HepG2 (cell line): ENCODE data around the gene SPRYD3. TPM values are rescaled to one million over a fixed set of nuclear protein-coding genes. Genes with fewer than 3 reads are reported as not detected.

ENCODE experiments used
- CHCHD3 ChIP-seq: sonication (generic); formaldehyde crosslinking; IDR thresholded peaks from 2 replicates; pipeline ENCODE4 v1.8.0; 2022; ENCODE audit warnings: mild to moderate bottlenecking, missing genetic modification reagents, moderate library complexity
- FLYWCH1 ChIP-seq: sonication (generic); formaldehyde crosslinking; IDR thresholded peaks from 2 replicates; pipeline ENCODE4 v1.8.1; 2023; ENCODE audit warnings: mild to moderate bottlenecking, missing genetic modification reagents
- GATAD1 ChIP-seq: IDR thresholded peaks from 2 replicates; pipeline ENCODE4 v1.6.1; 2016; ENCODE audit warnings: missing genetic modification reagents, missing compliant biosample characterization
- HCFC1 ChIP-seq: fragments of 150-350 bp; IDR thresholded peaks from 2 replicates; pipeline ENCODE4 v1.6.1; 2014; ENCODE audit warnings: low read depth, low read length
- HES4 ChIP-seq: sonication (generic); formaldehyde crosslinking; IDR thresholded peaks from 2 replicates; pipeline ENCODE4 v1.9.0; 2021; ENCODE audit warnings: mild to moderate bottlenecking, missing genetic modification reagents, borderline replicate concordance
- HOXA3 ChIP-seq: sonication (generic); formaldehyde crosslinking; IDR thresholded peaks from 2 replicates; pipeline ENCODE4 v1.5.0; 2020; ENCODE audit warnings: missing genetic modification reagents
- MAZ ChIP-seq, 2 experiments: sonication (generic) in 1 of 2; formaldehyde crosslinking in 1 of 2; IDR thresholded peaks; 2 replicates each; pipeline versions ENCODE4 v1.5.0 to v1.6.1; 2012 to 2020; ENCODE audit warnings: low read depth in 2 of 2, mild to moderate bottlenecking in 2 of 2, borderline replicate concordance in 1 of 2, improper control_type of control experiment in 1 of 2, low read length in 1 of 2, missing genetic modification reagents in 1 of 2, moderate library complexity in 1 of 2
- MEF2D ChIP-seq: sonication (generic); formaldehyde crosslinking; IDR thresholded peaks from 2 replicates; pipeline ENCODE4 v1.5.1; 2020; ENCODE audit warnings: mild to moderate bottlenecking, missing genetic modification reagents
- NFIC ChIP-seq: IDR thresholded peaks from 2 replicates; pipeline ENCODE4 v1.6.1; 2012; ENCODE audit warnings: mild to moderate bottlenecking, low read length, inconsistent platforms
- RARA ChIP-seq: IDR thresholded peaks from 2 replicates; pipeline ENCODE4 v1.6.1; 2016; ENCODE audit warnings: missing genetic modification reagents, missing compliant biosample characterization
- TFE3 ChIP-seq: IDR thresholded peaks from 2 replicates; pipeline ENCODE4 v1.6.1; 2016
- ZNF121 ChIP-seq: sonication (generic); formaldehyde crosslinking; IDR thresholded peaks from 2 replicates; pipeline ENCODE4 v1.5.0; 2020; ENCODE audit warnings: mild to moderate bottlenecking, missing genetic modification reagents
- ZNF136 ChIP-seq: sonication (generic); formaldehyde crosslinking; IDR thresholded peaks from 2 replicates; pipeline ENCODE4 v1.8.1; 2022; ENCODE audit warnings: low read depth, mild to moderate bottlenecking, moderate library complexity, missing genetic modification reagents
- ZNF468 ChIP-seq: sonication (generic); formaldehyde crosslinking; IDR thresholded peaks from 2 replicates; pipeline ENCODE4 v1.8.0; 2022; ENCODE audit warnings: mild to moderate bottlenecking, moderate library complexity, missing genetic modification reagents
- polyA plus RNA-seq, 8 experiments: library from polyadenylated mRNA; depleted of rRNA in 3 of 8; stranded (reverse) in 7 of 8; unstranded in 1 of 8; fragments of >200 nt; fragmentation: Illumina TruSeq in 4 of 8; extraction: Trizol in 4 of 8; gene quantifications; 2 replicates each; pipeline versions ENCODE4 v1.2.1 to v1.2.3, GENCODE V29; 2011 to 2016; ENCODE audit warnings: low read depth in 4 of 8, missing spikeins in 1 of 8, mixed read lengths in 1 of 8; ENCODE audit not compliant: insufficient read depth in 1 of 8
- total RNA-seq, 5 experiments: library from RNA; depleted of rRNA; stranded (reverse); fragments of >200 nt; fragmentation: Illumina TruSeq; extraction: Trizol; gene quantifications; 2 replicates each; pipeline ENCODE4 v1.2.3, GENCODE V29; 2016; ENCODE audit warnings: low read depth in 1 of 5
- TF ChIP-seq, protein P1 (sequence below): sonication (generic); formaldehyde crosslinking; IDR thresholded peaks from 2 replicates; pipeline ENCODE4 v1.8.0; 2022; ENCODE audit warnings: missing genetic modification reagents, mild to moderate bottlenecking, moderate library complexity, borderline replicate concordance
- TF ChIP-seq, protein P2 (sequence below): IDR thresholded peaks from 2 replicates; pipeline ENCODE4 v1.4.0; 2020; ENCODE audit warnings: mild to moderate bottlenecking, missing genetic modification reagents
- TF ChIP-seq, protein P3 (sequence below): fragments of 450-650 bp; IDR thresholded peaks from 2 replicates; pipeline ENCODE4 v1.6.1; 2016
- TF ChIP-seq, protein P4 (sequence below): sonication (generic); formaldehyde crosslinking; IDR thresholded peaks from 2 replicates; pipeline ENCODE4 v1.4.0; 2020; ENCODE audit warnings: missing genetic modification reagents

SPRYD3 gene
- total and polyA plus RNA-seq, 2 of the 13 experiments (the other 11 are each of a cell fraction or from before 2014, with no cell fraction given), result 9.0 to 9.2 TPM

DNA sequence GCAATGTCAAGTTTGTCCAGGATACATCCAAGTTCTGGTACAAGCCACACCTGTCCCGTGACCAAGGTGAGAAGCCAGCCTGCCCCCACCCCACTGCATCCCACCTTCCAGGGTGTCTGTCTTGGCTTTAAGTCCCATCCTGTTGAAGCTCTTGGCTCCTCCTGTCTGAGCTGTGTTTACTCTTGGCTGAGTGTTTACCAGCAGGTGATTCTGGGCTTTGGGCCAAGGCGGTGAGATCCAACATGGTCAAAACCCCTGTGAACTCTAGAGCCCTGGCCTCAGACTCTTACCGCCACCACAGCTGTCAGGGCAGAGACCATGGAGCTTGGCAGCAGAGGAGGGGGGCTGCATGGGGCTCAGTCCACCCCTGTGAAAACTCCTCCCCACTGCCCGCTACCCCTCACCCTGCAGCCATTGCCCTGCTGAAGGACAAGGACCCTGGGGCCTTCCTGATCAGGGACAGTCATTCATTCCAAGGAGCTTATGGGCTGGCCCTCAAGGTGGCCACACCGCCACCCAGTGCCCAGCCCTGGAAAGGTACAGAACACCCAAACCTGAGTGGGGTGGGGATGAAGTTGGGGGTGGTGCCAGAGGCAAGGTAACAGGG lies 17.7 kb downstream of the SPRYD3 start (continued):
- TF ChIP-seq HOXA3 (peak; percentile 67; the same call in 1 of the 2 replicates), ZNF136 (CRISPR knock-in tag) (no peak), MEF2D (CRISPR knock-in tag) (peak; percentile 50; the same call in 1 of the 2 replicates), FLYWCH1 (CRISPR knock-in tag) (no peak), TFE3 (CRISPR knock-in tag) (peak; percentile 79; the same call in 1 of the 2 replicates), HCFC1 (no peak), NFIC (peak; percentile 94), RARA (peak; percentile 92), HES4 (no peak), CHCHD3 (CRISPR knock-in tag) (no peak), ZNF121 (peak; percentile 48), MAZ (IDR thresholded peaks at IDR 0.05; ENCODE audit: borderline replicate concordance, low read depth, low read length) (0 out of 2 replicates have a peak, but pooled peaks have one; percentile 31), MAZ (CRISPR knock-in tag; IDR thresholded peaks at IDR 0.05; ENCODE audit: low read depth) (no peak), GATAD1 (peak; percentile 62; the same call in 1 of the 2 replicates), ZNF468 (no peak)
- TF ChIP-seq, protein P1, sequence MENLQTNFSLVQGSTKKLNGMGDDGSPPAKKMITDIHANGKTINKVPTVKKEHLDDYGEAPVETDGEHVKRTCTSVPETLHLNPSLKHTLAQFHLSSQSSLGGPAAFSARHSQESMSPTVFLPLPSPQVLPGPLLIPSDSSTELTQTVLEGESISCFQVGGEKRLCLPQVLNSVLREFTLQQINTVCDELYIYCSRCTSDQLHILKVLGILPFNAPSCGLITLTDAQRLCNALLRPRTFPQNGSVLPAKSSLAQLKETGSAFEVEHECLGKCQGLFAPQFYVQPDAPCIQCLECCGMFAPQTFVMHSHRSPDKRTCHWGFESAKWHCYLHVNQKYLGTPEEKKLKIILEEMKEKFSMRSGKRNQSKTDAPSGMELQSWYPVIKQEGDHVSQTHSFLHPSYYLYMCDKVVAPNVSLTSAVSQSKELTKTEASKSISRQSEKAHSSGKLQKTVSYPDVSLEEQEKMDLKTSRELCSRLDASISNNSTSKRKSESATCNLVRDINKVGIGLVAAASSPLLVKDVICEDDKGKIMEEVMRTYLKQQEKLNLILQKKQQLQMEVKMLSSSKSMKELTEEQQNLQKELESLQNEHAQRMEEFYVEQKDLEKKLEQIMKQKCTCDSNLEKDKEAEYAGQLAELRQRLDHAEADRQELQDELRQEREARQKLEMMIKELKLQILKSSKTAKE, result 0 out of 2 replicates have a peak, but pooled peaks have one; percentile 22
- TF ChIP-seq, protein P2, sequence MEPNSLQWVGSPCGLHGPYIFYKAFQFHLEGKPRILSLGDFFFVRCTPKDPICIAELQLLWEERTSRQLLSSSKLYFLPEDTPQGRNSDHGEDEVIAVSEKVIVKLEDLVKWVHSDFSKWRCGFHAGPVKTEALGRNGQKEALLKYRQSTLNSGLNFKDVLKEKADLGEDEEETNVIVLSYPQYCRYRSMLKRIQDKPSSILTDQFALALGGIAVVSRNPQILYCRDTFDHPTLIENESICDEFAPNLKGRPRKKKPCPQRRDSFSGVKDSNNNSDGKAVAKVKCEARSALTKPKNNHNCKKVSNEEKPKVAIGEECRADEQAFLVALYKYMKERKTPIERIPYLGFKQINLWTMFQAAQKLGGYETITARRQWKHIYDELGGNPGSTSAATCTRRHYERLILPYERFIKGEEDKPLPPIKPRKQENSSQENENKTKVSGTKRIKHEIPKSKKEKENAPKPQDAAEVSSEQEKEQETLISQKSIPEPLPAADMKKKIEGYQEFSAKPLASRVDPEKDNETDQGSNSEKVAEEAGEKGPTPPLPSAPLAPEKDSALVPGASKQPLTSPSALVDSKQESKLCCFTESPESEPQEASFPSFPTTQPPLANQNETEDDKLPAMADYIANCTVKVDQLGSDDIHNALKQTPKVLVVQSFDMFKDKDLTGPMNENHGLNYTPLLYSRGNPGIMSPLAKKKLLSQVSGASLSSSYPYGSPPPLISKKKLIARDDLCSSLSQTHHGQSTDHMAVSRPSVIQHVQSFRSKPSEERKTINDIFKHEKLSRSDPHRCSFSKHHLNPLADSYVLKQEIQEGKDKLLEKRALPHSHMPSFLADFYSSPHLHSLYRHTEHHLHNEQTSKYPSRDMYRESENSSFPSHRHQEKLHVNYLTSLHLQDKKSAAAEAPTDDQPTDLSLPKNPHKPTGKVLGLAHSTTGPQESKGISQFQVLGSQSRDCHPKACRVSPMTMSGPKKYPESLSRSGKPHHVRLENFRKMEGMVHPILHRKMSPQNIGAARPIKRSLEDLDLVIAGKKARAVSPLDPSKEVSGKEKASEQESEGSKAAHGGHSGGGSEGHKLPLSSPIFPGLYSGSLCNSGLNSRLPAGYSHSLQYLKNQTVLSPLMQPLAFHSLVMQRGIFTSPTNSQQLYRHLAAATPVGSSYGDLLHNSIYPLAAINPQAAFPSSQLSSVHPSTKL (CRISPR knock-in tag), result peak; percentile 83
- TF ChIP-seq, protein P3, sequence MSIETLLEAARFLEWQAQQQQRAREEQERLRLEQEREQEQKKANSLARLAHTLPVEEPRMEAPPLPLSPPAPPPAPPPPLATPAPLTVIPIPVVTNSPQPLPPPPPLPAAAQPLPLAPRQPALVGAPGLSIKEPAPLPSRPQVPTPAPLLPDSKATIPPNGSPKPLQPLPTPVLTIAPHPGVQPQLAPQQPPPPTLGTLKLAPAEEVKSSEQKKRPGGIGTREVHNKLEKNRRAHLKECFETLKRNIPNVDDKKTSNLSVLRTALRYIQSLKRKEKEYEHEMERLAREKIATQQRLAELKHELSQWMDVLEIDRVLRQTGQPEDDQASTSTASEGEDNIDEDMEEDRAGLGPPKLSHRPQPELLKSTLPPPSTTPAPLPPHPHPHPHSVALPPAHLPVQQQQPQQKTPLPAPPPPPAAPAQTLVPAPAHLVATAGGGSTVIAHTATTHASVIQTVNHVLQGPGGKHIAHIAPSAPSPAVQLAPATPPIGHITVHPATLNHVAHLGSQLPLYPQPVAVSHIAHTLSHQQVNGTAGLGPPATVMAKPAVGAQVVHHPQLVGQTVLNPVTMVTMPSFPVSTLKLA, result no peak
- TF ChIP-seq, protein P4, sequence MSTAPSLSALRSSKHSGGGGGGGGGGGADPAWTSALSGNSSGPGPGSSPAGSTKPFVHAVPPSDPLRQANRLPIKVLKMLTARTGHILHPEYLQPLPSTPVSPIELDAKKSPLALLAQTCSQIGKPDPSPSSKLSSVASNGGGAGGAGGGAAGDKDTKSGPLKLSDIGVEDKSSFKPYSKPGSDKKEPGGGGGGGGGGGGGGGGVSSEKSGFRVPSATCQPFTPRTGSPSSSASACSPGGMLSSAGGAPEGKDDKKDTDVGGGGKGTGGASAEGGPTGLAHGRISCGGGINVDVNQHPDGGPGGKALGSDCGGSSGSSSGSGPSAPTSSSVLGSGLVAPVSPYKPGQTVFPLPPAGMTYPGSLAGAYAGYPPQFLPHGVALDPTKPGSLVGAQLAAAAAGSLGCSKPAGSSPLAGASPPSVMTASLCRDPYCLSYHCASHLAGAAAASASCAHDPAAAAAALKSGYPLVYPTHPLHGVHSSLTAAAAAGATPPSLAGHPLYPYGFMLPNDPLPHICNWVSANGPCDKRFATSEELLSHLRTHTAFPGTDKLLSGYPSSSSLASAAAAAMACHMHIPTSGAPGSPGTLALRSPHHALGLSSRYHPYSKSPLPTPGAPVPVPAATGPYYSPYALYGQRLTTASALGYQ (CRISPR knock-in tag), result peak; percentile 69; the same call in 1 of the 2 replicates
